Suprapubic skin (tissue), 3 donors: ENCODE results near the gene PLCL1.

ENCODE experiments used
- EP300 ChIP-seq: sonication (generic); formaldehyde crosslinking; IDR thresholded peaks from one replicate; pipeline ENCODE4 v1.6.1; 2017; ENCODE audit warnings: antibody characterized with exemption
- POLR2A ChIP-seq, 2 donors: fragments of 450-650 bp; IDR thresholded peaks; one replicate each; pipeline ENCODE4 v1.6.1; 2017; ENCODE audit warnings: antibody characterized with exemption in 2 of 2, mild to moderate bottlenecking in 2 of 2, moderate library complexity in 2 of 2
- TF ChIP-seq, protein P1 (sequence below), 2 donors: fragments of 200-600 bp in 1 of 2; fragments of 450-650 bp in 1 of 2; sonication (generic) in 1 of 2; IDR thresholded peaks; one replicate each; pipeline ENCODE4 v1.5.1; 2016 to 2019; ENCODE audit warnings: antibody characterized with exemption in 2 of 2, mild to moderate bottlenecking in 1 of 2, moderate library complexity in 1 of 2

DNA sequence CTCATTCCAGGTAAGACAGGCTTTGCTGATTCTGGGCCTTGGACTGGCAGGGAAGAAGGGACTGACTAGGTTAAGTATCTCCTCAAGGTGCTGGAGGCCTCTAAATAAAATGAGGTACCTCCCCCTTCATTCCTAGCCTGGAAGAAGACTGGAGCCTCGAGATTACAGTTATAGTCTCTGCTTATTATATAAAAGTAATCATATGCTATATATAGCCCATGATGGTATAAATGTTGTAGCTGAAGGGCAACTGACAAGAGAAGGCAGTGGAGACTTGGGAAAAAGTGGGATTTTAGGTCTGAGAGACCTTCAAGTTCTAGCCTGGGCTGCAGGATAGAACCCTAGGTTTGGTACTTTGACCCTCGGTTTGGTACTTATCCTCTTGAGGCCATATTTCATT lies 248.3 kb downstream of the PLCL1 start:
- TF ChIP-seq POLR2A (IDR thresholded peaks at IDR 0.05), result no peak
- no peak for TF ChIP-seq EP300
- TF ChIP-seq, protein P1, sequence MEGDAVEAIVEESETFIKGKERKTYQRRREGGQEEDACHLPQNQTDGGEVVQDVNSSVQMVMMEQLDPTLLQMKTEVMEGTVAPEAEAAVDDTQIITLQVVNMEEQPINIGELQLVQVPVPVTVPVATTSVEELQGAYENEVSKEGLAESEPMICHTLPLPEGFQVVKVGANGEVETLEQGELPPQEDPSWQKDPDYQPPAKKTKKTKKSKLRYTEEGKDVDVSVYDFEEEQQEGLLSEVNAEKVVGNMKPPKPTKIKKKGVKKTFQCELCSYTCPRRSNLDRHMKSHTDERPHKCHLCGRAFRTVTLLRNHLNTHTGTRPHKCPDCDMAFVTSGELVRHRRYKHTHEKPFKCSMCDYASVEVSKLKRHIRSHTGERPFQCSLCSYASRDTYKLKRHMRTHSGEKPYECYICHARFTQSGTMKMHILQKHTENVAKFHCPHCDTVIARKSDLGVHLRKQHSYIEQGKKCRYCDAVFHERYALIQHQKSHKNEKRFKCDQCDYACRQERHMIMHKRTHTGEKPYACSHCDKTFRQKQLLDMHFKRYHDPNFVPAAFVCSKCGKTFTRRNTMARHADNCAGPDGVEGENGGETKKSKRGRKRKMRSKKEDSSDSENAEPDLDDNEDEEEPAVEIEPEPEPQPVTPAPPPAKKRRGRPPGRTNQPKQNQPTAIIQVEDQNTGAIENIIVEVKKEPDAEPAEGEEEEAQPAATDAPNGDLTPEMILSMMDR (IDR thresholded peaks at IDR 0.05), result no peak
